DOHH2 (cell line): ENCODE results near the gene CYP26C1.

ENCODE experiments used
- H3F3A ChIP-seq: fragments of 200-600 bp; sonication (generic), shearing (Covaris generic); 2 replicates; pipeline ENCODE4 v1.6.0; 2016; ENCODE audit warnings: antibody characterized with exemption, mild to moderate bottlenecking; ENCODE audit not compliant: control insufficient read depth, insufficient read depth
- H3K27ac ChIP-seq: fragments of 200-600 bp; sonication (generic); 2 replicates; pipeline ENCODE4 v1.5.1; 2014; ENCODE audit warnings: low read depth, mild to moderate bottlenecking, low read length, moderate library complexity
- H3K27me3 ChIP-seq: fragments of 200-600 bp; sonication (generic); 2 replicates; pipeline ENCODE4 v1.6.1; 2014; ENCODE audit warnings: mild to moderate bottlenecking, low read length, mixed read lengths; ENCODE audit not compliant: control insufficient read depth
- H3K36me3 ChIP-seq: fragments of 200-600 bp; sonication (generic); 2 replicates; pipeline ENCODE4 v1.6.1; 2014; ENCODE audit warnings: mild to moderate bottlenecking, low read length, moderate library complexity, mixed read lengths; ENCODE audit not compliant: control insufficient read depth
- H3K4me1 ChIP-seq: fragments of 200-600 bp; sonication (generic); 2 replicates; pipeline ENCODE4 v1.6.1; 2014; ENCODE audit warnings: mild to moderate bottlenecking, low read length, mixed read lengths; ENCODE audit not compliant: control insufficient read depth
- H3K4me2 ChIP-seq: fragments of 200-600 bp; sonication (generic); 2 replicates; pipeline ENCODE4 v1.6.0; 2014; ENCODE audit warnings: mild to moderate bottlenecking, low read length, moderate library complexity
- H3K4me3 ChIP-seq: fragments of 200-600 bp; sonication (generic); 2 replicates; pipeline ENCODE4 v1.5.1; 2014; ENCODE audit warnings: mild to moderate bottlenecking, low read length, mixed read lengths
- H3K79me2 ChIP-seq: fragments of 200-600 bp; sonication (generic); 2 replicates; pipeline ENCODE4 v1.6.1; 2014; ENCODE audit warnings: mild to moderate bottlenecking, low read length, mixed read lengths; ENCODE audit not compliant: control insufficient read depth
- H3K9me2 ChIP-seq: fragments of 200-600 bp; sonication (generic); replicated peaks from 2 replicates; pipeline ENCODE4 v1.6.1; 2014; ENCODE audit warnings: mild to moderate bottlenecking, low read length, mixed read lengths; ENCODE audit not compliant: control insufficient read depth
- H3K9me3 ChIP-seq: fragments of 200-600 bp; sonication (generic); 2 replicates; pipeline ENCODE4 v1.6.1; 2014; ENCODE audit warnings: antibody characterized with exemption, low read length, mixed read lengths; ENCODE audit not compliant: control insufficient read depth, insufficient read depth
- H4K20me1 ChIP-seq: fragments of 200-600 bp; sonication (generic); 2 replicates; pipeline ENCODE4 v1.6.0; 2014; ENCODE audit warnings: low read depth, mild to moderate bottlenecking, antibody characterized with exemption, low read length, moderate library complexity; ENCODE audit not compliant: control insufficient read depth, insufficient read depth
- EZH2phosphoT487 ChIP-seq: fragments of 200-600 bp; sonication (generic); IDR thresholded peaks from 2 replicates; pipeline ENCODE4 v1.6.1; 2017; ENCODE audit warnings: borderline replicate concordance, mild to moderate bottlenecking, antibody characterized with exemption, low read length, moderate library complexity, mixed read lengths
- TF ChIP-seq, protein P1 (sequence below): fragments of 200-600 bp; sonication (generic); IDR thresholded peaks from one replicate; pipeline ENCODE4 v1.5.1; 2014; ENCODE audit warnings: antibody characterized with exemption, mild to moderate bottlenecking, low read depth, low read length; ENCODE audit not compliant: poor library complexity, severe bottlenecking

CYP26C1 gene

DNA sequence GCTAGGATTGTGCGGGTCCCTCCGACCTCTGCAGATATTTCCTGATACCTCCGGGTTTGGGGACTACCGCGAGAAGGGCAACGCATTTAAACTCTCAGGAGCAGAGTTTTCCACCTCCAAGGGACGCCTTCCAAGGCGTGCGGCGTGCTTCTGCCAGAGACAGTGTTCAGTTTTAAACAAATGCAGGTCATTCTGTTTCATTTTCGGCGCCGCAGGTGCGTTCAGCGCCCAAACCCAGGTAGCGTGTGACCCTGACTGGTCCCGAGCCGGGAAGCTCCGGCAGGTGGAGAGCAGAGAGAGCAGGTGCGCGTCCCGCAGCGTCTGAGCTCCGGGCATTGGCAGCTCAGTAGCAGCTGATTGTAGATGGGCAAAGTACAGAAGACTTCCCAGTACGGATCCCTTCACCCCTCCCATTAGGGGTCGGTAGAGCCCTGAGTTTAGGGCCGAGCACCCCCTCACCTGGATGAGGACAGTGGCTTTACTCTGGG is 11.7 kb downstream of the CYP26C1 start:
- no peaks in the 10 kb centered on the region for H3F3A ChIP-seq
- no peaks in the 10 kb centered on the region for H4K20me1 ChIP-seq
- peak; percentile 96 for TF ChIP-seq EZH2phosphoT487
- TF ChIP-seq, protein P1, sequence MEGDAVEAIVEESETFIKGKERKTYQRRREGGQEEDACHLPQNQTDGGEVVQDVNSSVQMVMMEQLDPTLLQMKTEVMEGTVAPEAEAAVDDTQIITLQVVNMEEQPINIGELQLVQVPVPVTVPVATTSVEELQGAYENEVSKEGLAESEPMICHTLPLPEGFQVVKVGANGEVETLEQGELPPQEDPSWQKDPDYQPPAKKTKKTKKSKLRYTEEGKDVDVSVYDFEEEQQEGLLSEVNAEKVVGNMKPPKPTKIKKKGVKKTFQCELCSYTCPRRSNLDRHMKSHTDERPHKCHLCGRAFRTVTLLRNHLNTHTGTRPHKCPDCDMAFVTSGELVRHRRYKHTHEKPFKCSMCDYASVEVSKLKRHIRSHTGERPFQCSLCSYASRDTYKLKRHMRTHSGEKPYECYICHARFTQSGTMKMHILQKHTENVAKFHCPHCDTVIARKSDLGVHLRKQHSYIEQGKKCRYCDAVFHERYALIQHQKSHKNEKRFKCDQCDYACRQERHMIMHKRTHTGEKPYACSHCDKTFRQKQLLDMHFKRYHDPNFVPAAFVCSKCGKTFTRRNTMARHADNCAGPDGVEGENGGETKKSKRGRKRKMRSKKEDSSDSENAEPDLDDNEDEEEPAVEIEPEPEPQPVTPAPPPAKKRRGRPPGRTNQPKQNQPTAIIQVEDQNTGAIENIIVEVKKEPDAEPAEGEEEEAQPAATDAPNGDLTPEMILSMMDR, result no peak
- no peak overlapping the region for H3K27ac ChIP-seq
- peaks cover 16% of the 10 kb centered on the region for H3K4me1 ChIP-seq
- no peaks in the 10 kb centered on the region for H3K79me2 ChIP-seq
- peaks cover 89% of the 10 kb centered on the region for H3K27me3 ChIP-seq
- peak overlapping the region; percentile 30 for H3K4me2 ChIP-seq
- no peaks in the 10 kb centered on the region for H3K9me2 ChIP-seq
- no peaks in the 10 kb centered on the region for H3K36me3 ChIP-seq
- H3K9me3 ChIP-seq, result no peaks in the 10 kb centered on the region
- no peak overlapping the region for H3K4me3 ChIP-seq

- H3K9me2 ChIP-seq, result no peaks in the 10 kb centered on the region
- H4K20me1 ChIP-seq, result no peaks in the 10 kb centered on the region
- H3K4me2 ChIP-seq, result peak overlapping the region; percentile 64
- peaks cover 16% of the 10 kb centered on the region for H3K4me1 ChIP-seq
- H3K36me3 ChIP-seq, result no peaks in the 10 kb centered on the region
- no peaks in the 10 kb centered on the region for H3K79me2 ChIP-seq
- peak overlapping the region; percentile 56 for H3K4me3 ChIP-seq
- no peaks in the 10 kb centered on the region for H3K9me3 ChIP-seq
- H3F3A ChIP-seq, result no peaks in the 10 kb centered on the region
- TF ChIP-seq, protein P1, result no peak
- TF ChIP-seq EZH2phosphoT487, result no peak
- peaks cover 83% of the 10 kb centered on the region for H3K27me3 ChIP-seq
- H3K27ac ChIP-seq, result no peak overlapping the region
Observed at GRCh38 chr10:93072713-93073538, 12.3 kb downstream of the CYP26C1 start.

GRCh38 chr10:93073539-93074146 is 13.0 kb downstream of the CYP26C1 start, which contains the start of gene CYP26A1:
CYP26A1 (plus strand) TSS chr10:93073893; CDS start chr10:93073935, 42 bp downstream.
- Histone ChIP-seq H3K27me3 (peaks cover 76% of the 10 kb centered on the region), H3K4me3 (peak within 1 kb of the TSS; percentile 56), H3F3A (no peaks in the 10 kb centered on the region), H3K36me3 (no peaks in the 10 kb centered on the region), H3K9me2 (no peaks in the 10 kb centered on the region), H3K4me1 (peaks cover 16% of the 10 kb centered on the region), H4K20me1 (no peaks in the 10 kb centered on the region), H3K9me3 (no peaks in the 10 kb centered on the region), H3K79me2 (no peaks in the 10 kb centered on the region), H3K27ac (no peak within 1 kb of the TSS), H3K4me2 (peak within 1 kb of the TSS; percentile 64)
- TF ChIP-seq, protein P1, result no peak
- TF ChIP-seq EZH2phosphoT487, result peak; percentile 81; the same call in 1 of the 2 replicates
